GM23338 (cell line): ENCODE results near the gene AP1M1. TPM values are rescaled to one million over a fixed set of nuclear protein-coding genes. Genes with fewer than 3 reads are reported as not detected.

Source experiments
- ATAC-seq: fragments of 200-7000 bp; cut with Tn5 transposase; 3 replicates; pipeline ENCODE4 v1.9.1; 2020
- DNase-seq: peaks from one replicate; pipeline ENCODE4 v3.0.0-alpha.2; 2015; ENCODE audit warnings: low spot score
- H2AFZ ChIP-seq: fragments of 200-600 bp; sonication (generic); 2 replicates; pipeline ENCODE4 v1.8.0; 2016; ENCODE audit warnings: antibody characterized with exemption, mild to moderate bottlenecking, moderate library complexity
- H3F3A ChIP-seq: fragments of 200-600 bp; sonication (generic); replicated peaks from 2 replicates; pipeline ENCODE4 v1.8.0; 2017; ENCODE audit warnings: antibody characterized with exemption, mixed run types, low read depth
- H3K27ac ChIP-seq: fragments of 200-600 bp; sonication (generic); 2 replicates; pipeline ENCODE4 v1.6.1; 2016; ENCODE audit warnings: low read depth
- H3K27me3 ChIP-seq: fragments of 200-600 bp; sonication (generic); 2 replicates; pipeline ENCODE4 v1.8.0; 2016; ENCODE audit warnings: mild to moderate bottlenecking, mixed run types, moderate library complexity; ENCODE audit not compliant: insufficient read depth
- H3K36me3 ChIP-seq: fragments of 200-600 bp; sonication (generic); 2 replicates; pipeline ENCODE4 v1.8.0; 2016; ENCODE audit warnings: mild to moderate bottlenecking; ENCODE audit not compliant: insufficient read depth
- H3K4me1 ChIP-seq: fragments of 200-600 bp; sonication (generic); 2 replicates; pipeline ENCODE4 v1.8.0; 2016; ENCODE audit warnings: mild to moderate bottlenecking, moderate library complexity; ENCODE audit not compliant: insufficient read depth
- H3K4me2 ChIP-seq: fragments of 200-600 bp; sonication (generic); 2 replicates; pipeline ENCODE4 v1.7.1; 2017; ENCODE audit warnings: mixed run types
- H3K4me3 ChIP-seq: fragments of 200-600 bp; sonication (generic); 2 replicates; pipeline ENCODE4 v1.6.1; 2016; ENCODE audit warnings: mixed run types
- H3K79me2 ChIP-seq: fragments of 200-600 bp; sonication (generic); replicated peaks from 2 replicates; pipeline ENCODE4 v1.8.0; 2017; ENCODE audit warnings: mild to moderate bottlenecking; ENCODE audit not compliant: insufficient read depth
- H3K9me2 ChIP-seq: fragments of 200-600 bp; sonication (generic); 2 replicates; pipeline ENCODE4 v1.8.0; 2017; ENCODE audit not compliant: insufficient read depth
- H4K20me1 ChIP-seq: fragments of 200-600 bp; sonication (generic); replicated peaks from 2 replicates; pipeline ENCODE4 v1.8.0; 2017; ENCODE audit warnings: mild to moderate bottlenecking; ENCODE audit not compliant: insufficient read depth
- H3K27ac Mint-ChIP-seq: 2 replicates; pipeline ENCODE4 v1.8.0; 2020; ENCODE audit warnings: inconsistent platforms, mild to moderate bottlenecking, moderate library complexity, mixed read lengths
- H3K27me3 Mint-ChIP-seq: 3 replicates; pipeline ENCODE4 v1.8.0; 2022; ENCODE audit warnings: low read depth, mild to moderate bottlenecking, moderate library complexity, mixed read lengths, inconsistent platforms; ENCODE audit not compliant: insufficient read depth, poor library complexity
- H3K36me3 Mint-ChIP-seq: 3 replicates; pipeline ENCODE4 v1.8.0; 2021; ENCODE audit warnings: low read depth, mild to moderate bottlenecking, inconsistent platforms, moderate library complexity, mixed read lengths
- H3K4me1 Mint-ChIP-seq: 3 replicates; pipeline ENCODE4 v1.8.0; 2020; ENCODE audit warnings: mild to moderate bottlenecking, inconsistent platforms, mixed read lengths
- H3K4me3 Mint-ChIP-seq: 3 replicates; pipeline ENCODE4 v1.8.0; 2021; ENCODE audit warnings: moderate library complexity, mild to moderate bottlenecking, inconsistent platforms, mixed read lengths
- H3K9me3 Mint-ChIP-seq: 3 replicates; pipeline ENCODE4 v1.8.0; 2020; ENCODE audit warnings: moderate library complexity, mild to moderate bottlenecking, inconsistent platforms, mixed read lengths
- CREB1 ChIP-seq: fragments of 250-450 bp; sonication (Bioruptor Pico); IDR thresholded peaks from 2 replicates; pipeline ENCODE4 v1.5.0; 2020; ENCODE audit warnings: low read depth, mild to moderate bottlenecking, moderate library complexity
- CTCF ChIP-seq, 2 experiments: fragments of 200-600 bp in 1 of 2; sonication (generic) in 1 of 2; conservative IDR thresholded peaks; 2 replicates each; pipeline versions ENCODE4 v1.5.1 to v1.6.1; 2016 to 2017; ENCODE audit warnings: antibody characterized with exemption in 2 of 2, low read depth in 2 of 2, mild to moderate bottlenecking in 2 of 2, moderate library complexity in 1 of 2
- ETS1 ChIP-seq: IDR thresholded peaks from 2 replicates; pipeline ENCODE4 v1.6.1; 2016; ENCODE audit warnings: antibody characterized with exemption
- EZH2 ChIP-seq: fragments of 200-600 bp; sonication (generic); IDR thresholded peaks from one replicate; pipeline ENCODE4 v1.8.0; 2017; ENCODE audit warnings: antibody characterized with exemption, mild to moderate bottlenecking, low read depth; ENCODE audit not compliant: unreplicated experiment
- EZH2phosphoT487 ChIP-seq: fragments of 200-600 bp; sonication (generic); IDR thresholded peaks from one replicate; pipeline ENCODE4 v1.8.1; 2018; ENCODE audit warnings: antibody characterized with exemption; ENCODE audit not compliant: unreplicated experiment
- JUNB ChIP-seq: IDR thresholded peaks from one replicate; pipeline ENCODE4 v1.6.1; 2016; ENCODE audit warnings: antibody characterized with exemption; ENCODE audit not compliant: unreplicated experiment
- NANOG ChIP-seq: IDR thresholded peaks from 2 replicates; pipeline ENCODE4 v1.6.1; 2016; ENCODE audit warnings: antibody characterized with exemption, borderline replicate concordance
- POLR2AphosphoS5 ChIP-seq: IDR thresholded peaks from 2 replicates; pipeline ENCODE4 v1.6.1; 2016; ENCODE audit warnings: antibody characterized with exemption, low read depth
- REST ChIP-seq: IDR thresholded peaks from one replicate; pipeline ENCODE4 v1.6.1; 2018; ENCODE audit warnings: antibody characterized with exemption; ENCODE audit not compliant: unreplicated experiment
- STAT1 ChIP-seq: IDR thresholded peaks from one replicate; pipeline ENCODE4 v1.6.1; 2016; ENCODE audit warnings: antibody characterized with exemption; ENCODE audit not compliant: unreplicated experiment
- ZNF114 ChIP-seq: fragments of 250-450 bp; sonication (Bioruptor Pico); IDR thresholded peaks from 2 replicates; pipeline ENCODE4 v1.5.0; 2020; ENCODE audit warnings: mild to moderate bottlenecking, moderate library complexity
- ZNF331 ChIP-seq: fragments of 250-450 bp; sonication (Bioruptor Pico); IDR thresholded peaks from 2 replicates; pipeline ENCODE4 v1.5.0; 2020; ENCODE audit warnings: low read depth, mild to moderate bottlenecking, moderate library complexity
- ZNF462 ChIP-seq: fragments of 250-450 bp; sonication (Bioruptor Pico); IDR thresholded peaks from 2 replicates; pipeline ENCODE4 v1.5.0; 2020; ENCODE audit warnings: mild to moderate bottlenecking, moderate library complexity
- polyA plus RNA-seq: library from polyadenylated mRNA; unstranded; fragments of >200 nt; fragmentation: Nextera tagmentation; extraction: Ambion mirVana; gene quantifications from 2 replicates; pipeline ENCODE4 v1.2.1, GENCODE V29; 2016
- total RNA-seq: library from RNA; depleted of rRNA; stranded (reverse); fragments of >200 nt; shearing (Covaris generic); gene quantifications from 2 replicates; pipeline ENCODE4 v1.2.3, GENCODE V29; 2014

AP1M1 gene
- total and polyA plus RNA-seq, 2 experiments from 2014 or later = 22.0 to 32.0 TPM

GRCh38 chr19:16213076-16213475 lies 15.4 kb downstream of the AP1M1 start:
- Histone ChIP-seq H3K4me2 (no peak overlapping the region), H3K4me3 (no peak overlapping the region), H3K4me1 (no peaks in the 10 kb centered on the region), H3K27ac (no peak overlapping the region), H4K20me1 (peaks cover 13% of the 10 kb centered on the region; the same call in 1 of the 2 replicates), H3K27me3 (no peaks in the 10 kb centered on the region), H3F3A (no peaks in the 10 kb centered on the region), H2AFZ (no peak overlapping the region), H3K36me3 (no peaks in the 10 kb centered on the region), H3K9me2 (no peaks in the 10 kb centered on the region), H3K79me2 (no peaks in the 10 kb centered on the region)
- H3K27me3 Mint-ChIP-seq = peaks cover 3% of the 10 kb centered on the region
- no peak for ATAC-seq
- no peak overlapping the region for H3K4me3 Mint-ChIP-seq
- H3K9me3 Mint-ChIP-seq = no peaks in the 10 kb centered on the region
- H3K4me1 Mint-ChIP-seq = no peaks in the 10 kb centered on the region; the same call in 2 of the 3 replicates
- DNase-seq = no peak
- no peak overlapping the region for H3K27ac Mint-ChIP-seq
- H3K36me3 Mint-ChIP-seq = peaks cover 18% of the 10 kb centered on the region
- TF ChIP-seq CREB1 (no peak), ETS1 (no peak), ZNF331 (no peak), ZNF114 (CRISPR knock-in tag) (no peak), STAT1 (no peak), EZH2phosphoT487 (no peak), REST (no peak), POLR2AphosphoS5 (no peak), CTCF (conservative IDR thresholded peaks at IDR 0.05; ENCODE audit: low read depth in 2 of 2) (no peak), EZH2 (no peak), ZNF462 (CRISPR knock-in tag) (no peak), JUNB (no peak), NANOG (no peak)
